H1 (cell line): ENCODE measurements around the gene BLTP3B. TPM values are rescaled to one million over a fixed set of nuclear protein-coding genes. Genes with fewer than 3 reads are reported as not detected.

Experiments used
- CBX5 ChIP-seq: fragments of 300-800, 300-1000 bp; sonication (generic); IDR thresholded peaks from 2 replicates; pipeline ENCODE4 v1.7.1; 2016; ENCODE audit warnings: antibody characterized with exemption, low read length, low read depth
- CBX8 ChIP-seq: fragments of 300-800, 300-1000 bp; sonication (generic); IDR thresholded peaks from 2 replicates; pipeline ENCODE4 v1.7.1; 2016; ENCODE audit warnings: low read depth, low read length, borderline replicate concordance
- EP300 ChIP-seq, 2 experiments: IDR thresholded peaks; 1 replicate in 1 of 2; 2 replicates in 1 of 2; pipeline ENCODE4 v1.6.1; 2011 to 2012; ENCODE audit warnings: low read depth in 2 of 2, low read length in 2 of 2, mild to moderate bottlenecking in 2 of 2, borderline replicate concordance in 1 of 2, inconsistent platforms in 1 of 2, moderate library complexity in 1 of 2
- KDM1A ChIP-seq: fragments of 200-600, 300-600 bp; sonication (generic); IDR thresholded peaks from 2 replicates; pipeline ENCODE4 v1.7.1; 2016; ENCODE audit warnings: mild to moderate bottlenecking, low read length, borderline replicate concordance
- NANOG ChIP-seq: IDR thresholded peaks from 2 replicates; pipeline ENCODE4 v1.6.1; 2011; ENCODE audit warnings: low read length, low read depth, mild to moderate bottlenecking, inconsistent platforms; ENCODE audit not compliant: insufficient read depth, poor library complexity, severe bottlenecking
- polyA plus RNA-seq, 7 experiments: library from polyadenylated mRNA; depleted of rRNA in 3 of 7; stranded (reverse) in 5 of 7; unstranded in 2 of 7; fragments of >200 nt in 5 of 7; fragments of 200-250 nt in 2 of 7; gene quantifications; 1 replicate in 5 of 7; 2 replicates in 1 of 7; 4 replicates in 1 of 7; pipeline versions ENCODE4 v1.2.1 to v1.2.3, GENCODE V29; 2011 to 2013; ENCODE audit warnings: missing spikeins in 2 of 7, mixed read lengths in 2 of 7
- total RNA-seq: library from RNA; stranded (reverse); fragmentation: NEBNext Ultra II Directional; extraction: Animal tissue kit (Norgen Biotek cat#: 25700); gene quantifications from 2 replicates; pipeline ENCODE4 v1.2.1, GENCODE V29; 2021
- TF ChIP-seq, protein P1 (sequence below): IDR thresholded peaks from 2 replicates; pipeline ENCODE4 v1.6.1; 2012; ENCODE audit warnings: inconsistent platforms

BLTP3B gene
- total and polyA plus RNA-seq, 2 of the 8 experiments (the other 6 are each of a cell fraction or from before 2014, with no cell fraction given): 7.0 to 28.6 TPM

DNA sequence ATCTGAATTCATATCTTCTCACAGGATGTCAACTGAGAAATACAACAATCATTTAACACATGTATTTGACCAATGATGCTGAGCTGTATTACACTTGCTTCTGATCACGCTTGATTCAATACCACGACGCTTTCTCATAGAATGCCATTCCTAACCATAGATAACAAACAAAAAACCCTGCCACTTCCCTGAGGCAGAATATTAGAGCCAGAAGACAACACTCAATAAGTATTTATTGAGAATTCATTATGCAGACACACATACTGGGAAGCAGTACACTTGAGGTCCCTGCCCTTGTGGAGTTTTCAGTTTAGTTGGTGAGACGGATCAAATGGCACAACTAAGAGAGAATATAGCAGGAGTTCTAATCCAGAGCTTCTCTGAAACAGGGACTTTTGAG, 32.4 kb downstream of the BLTP3B start (continued):
- no peak for TF ChIP-seq NANOG
- no peak for TF ChIP-seq KDM1A
- TF ChIP-seq CBX8: no peak
- TF ChIP-seq EP300 (IDR thresholded peaks at IDR 0.05; ENCODE audit: borderline replicate concordance in 1 of 2, low read depth in 2 of 2, low read length in 2 of 2): no peak
- TF ChIP-seq, protein P1, sequence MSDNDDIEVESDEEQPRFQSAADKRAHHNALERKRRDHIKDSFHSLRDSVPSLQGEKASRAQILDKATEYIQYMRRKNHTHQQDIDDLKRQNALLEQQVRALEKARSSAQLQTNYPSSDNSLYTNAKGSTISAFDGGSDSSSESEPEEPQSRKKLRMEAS: no peak
- TF ChIP-seq CBX5: no peak
